ENCODE measurements around the gene GABRG3.

GRCh38 chr15:27499191-27499590, 528.2 kb downstream of the GABRG3 start:
- no peak for TF ChIP-seq POLR2AphosphoS5 (IDR thresholded peaks at IDR 0.05; ENCODE audit: low read depth, low read length)
- no peak for TF ChIP-seq TAF1 (IDR thresholded peaks at IDR 0.05; ENCODE audit: borderline replicate concordance, insufficient read depth, low read length)

Measured in PFSK-1 (cell line).